NCI-H69 (cell line): ENCODE results near the gene POLR3K.

ENCODE experiments used
- DNase-seq: peaks from one replicate; lab custom pipeline; 2025; lab: John Stamatoyannopoulos, UW

Gene POLR3K

DNA sequence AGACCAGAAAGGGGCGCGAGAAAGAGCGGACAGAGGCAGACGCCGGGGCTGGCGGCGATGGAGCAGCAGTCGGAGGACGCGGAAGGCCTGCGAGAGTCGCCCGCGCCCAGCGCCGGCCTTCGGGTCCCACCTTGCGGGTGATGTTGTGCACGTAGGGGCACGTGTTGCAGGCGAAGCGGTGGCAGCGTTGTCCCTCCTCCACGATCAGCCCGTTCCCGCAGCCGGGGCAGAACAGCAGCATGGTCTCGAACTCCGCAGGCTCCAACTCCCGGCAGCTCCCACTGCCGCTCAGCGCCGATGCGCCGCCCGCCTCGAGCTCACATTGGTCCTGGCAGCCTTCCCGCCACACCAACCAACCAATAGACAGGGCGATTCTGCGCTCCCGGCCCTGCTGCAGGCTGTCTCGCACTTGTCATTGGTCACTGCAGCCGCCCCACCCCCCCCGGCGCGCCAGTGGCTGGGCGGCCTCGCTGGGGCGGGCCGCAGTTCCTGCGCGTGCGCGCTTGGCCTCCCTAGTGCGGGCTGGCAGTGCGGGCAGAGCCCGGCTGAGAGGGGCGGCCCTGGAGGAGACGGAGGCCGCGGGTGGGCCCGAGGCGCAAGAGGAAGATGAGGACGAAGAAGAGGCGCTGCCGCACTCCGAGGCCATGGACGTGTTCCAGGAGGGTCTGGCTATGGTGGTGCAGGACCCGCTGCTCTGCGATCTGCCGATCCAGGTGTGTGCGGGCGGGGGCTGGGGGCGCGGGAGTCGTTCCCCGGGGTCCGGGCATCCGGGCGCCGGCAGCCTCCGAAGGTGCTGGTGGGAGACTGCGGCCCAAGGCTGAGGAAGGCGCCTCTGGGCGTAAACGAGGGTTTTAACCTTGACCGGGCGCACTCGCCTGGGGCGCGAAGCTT lies at the start of gene POLR3K, which contains the start of gene SNRNP25:
POLR3K (minus strand) TSS at position 263 of the 891 bp plus-strand sequence; CDS start at position 241, 22 bp downstream.
SNRNP25 (plus strand) TSS at position 483 of the 891 bp plus-strand sequence; CDS start at position 672, 189 bp downstream.
- DNase-seq = peak; percentile 99

DNA sequence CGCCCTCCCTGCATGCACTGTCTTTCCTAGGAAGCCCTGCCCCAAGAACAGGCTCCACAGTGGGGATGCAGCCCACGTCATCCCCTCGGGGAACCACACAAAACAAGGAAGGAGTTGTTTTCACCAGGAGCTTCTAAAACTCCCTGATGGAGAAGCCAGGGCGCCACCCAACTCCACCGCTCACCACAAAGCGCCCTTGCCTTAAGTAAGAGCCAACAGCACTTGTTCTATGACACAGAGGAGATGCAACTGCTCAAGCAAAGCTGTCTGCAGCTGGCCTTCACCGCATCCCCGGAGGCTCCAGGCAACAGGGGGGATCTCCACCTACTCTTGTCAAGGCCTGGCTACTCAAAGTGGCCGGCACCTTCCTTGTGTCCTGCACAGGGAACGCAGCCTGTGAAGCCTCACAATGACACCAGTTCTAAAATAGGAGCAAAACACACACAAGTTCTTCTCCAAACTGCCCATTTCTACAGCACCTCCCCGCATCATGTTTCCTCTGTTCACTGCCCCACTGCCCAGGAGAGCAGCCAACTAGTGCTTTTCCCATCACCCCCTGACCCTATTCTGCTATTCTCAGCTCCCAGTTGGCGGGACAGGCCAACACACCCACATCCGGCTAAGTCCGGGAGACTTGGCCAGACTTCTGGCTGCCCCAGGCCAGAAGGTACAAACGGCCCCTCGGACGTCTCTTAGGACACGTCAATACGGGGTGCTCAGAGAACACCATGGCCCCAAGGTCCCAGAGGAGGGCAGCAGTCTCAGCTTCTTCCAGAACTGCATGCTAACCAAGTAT lies 48.9 kb upstream of the POLR3K start:
- DNase-seq = no peak

DNA sequence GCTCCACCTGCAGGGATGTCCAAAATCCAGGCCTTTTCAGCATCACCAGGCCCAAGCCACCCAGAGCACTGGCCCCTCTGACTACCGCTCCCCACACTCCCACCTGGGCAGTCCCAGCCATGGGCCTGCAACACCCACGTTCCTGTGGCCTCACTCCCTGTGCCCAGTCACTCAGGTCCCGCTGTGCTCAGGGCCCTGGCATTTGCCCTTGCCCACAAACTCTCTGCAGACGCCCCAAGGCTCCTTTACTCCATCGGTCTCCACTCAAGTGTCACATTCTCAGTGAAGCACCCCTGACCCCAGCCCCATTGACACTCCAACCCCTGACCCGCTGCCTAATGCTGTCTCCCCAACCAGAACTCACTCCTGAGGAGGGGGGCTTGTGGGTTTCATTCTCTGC lies 48.2 kb upstream of the POLR3K start:
- no peak for DNase-seq

DNA sequence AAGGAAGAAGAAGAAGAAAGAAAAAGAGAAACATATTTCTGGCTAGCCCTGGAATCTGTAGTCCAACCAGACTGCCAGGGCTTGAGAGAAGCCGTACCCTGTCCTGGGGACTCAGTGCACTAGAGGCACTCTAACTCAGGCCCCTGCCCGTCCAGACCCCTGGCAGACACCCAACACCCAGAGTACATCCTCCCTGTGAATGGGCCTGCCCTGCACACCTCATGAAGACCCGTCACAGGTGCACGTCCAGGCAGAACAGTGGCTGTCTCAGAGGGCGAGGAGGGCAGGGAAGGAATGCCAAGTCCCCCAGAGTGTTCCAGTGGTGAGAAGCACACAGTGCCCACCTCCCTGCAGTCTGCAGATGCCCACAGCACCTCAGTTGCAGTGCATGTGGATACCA lies 47.6 kb upstream of the POLR3K start:
- DNase-seq = no peak

DNA sequence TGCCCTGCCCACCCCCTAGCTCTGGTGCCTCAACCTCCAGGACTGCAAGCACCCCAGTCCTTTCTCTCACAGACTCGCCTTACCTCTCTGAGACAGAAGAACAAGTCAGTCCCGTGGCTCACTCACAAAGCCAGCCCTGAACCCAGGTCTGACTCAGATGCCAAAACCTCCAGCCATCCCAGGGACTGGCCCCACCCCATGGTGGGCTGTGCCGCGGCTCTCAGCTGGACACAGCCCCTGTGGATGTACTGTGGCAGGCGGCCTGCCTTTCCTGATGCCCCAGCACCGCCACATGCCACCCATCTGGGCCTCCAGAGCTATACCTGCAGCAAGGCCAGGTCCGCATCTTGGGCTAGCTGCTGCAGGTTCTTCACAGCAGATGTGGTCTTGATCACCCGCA lies 44.4 kb upstream of the POLR3K start:
- no peak for DNase-seq

DNA sequence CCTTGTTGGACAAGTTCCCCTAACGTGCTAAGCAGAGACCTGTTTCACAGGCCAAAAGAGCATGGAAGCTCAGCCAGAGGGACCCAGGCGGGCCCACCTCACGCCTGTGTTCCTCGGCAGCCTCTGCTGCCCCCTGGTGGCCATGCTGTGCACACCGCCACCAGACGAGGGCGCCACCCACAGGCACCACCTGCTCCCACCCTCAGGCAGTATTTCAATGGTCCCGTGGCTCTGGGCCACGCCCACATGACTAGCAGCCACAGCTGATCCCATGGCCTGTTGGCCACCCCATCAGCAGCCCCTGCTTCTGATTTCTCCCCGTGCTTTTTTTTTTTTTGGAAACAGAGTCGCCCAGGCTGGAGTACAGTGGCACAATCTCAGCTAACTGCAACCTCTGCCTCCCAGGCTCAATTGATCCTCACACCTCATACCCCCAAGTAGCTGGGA lies 43.5 kb upstream of the POLR3K start:
- DNase-seq = peak; percentile 95

DNA sequence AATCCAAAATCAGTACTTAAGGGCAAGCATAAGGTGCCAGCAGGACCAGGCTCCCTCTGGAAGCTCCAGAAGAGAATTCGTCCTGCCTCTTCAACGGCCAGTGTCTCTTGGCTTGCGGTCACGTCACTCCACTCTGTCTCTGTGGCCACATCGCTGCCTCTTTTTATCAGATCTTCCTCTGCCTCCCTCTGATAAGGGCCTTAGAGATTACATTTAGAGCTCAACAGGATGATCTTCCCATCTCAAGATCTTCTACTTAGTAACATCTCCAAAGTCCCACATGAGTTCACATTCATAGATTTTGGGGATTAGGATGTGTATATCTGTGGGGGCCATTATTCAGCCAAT lies 41.5 kb upstream of the POLR3K start:
- no peak for DNase-seq

DNA sequence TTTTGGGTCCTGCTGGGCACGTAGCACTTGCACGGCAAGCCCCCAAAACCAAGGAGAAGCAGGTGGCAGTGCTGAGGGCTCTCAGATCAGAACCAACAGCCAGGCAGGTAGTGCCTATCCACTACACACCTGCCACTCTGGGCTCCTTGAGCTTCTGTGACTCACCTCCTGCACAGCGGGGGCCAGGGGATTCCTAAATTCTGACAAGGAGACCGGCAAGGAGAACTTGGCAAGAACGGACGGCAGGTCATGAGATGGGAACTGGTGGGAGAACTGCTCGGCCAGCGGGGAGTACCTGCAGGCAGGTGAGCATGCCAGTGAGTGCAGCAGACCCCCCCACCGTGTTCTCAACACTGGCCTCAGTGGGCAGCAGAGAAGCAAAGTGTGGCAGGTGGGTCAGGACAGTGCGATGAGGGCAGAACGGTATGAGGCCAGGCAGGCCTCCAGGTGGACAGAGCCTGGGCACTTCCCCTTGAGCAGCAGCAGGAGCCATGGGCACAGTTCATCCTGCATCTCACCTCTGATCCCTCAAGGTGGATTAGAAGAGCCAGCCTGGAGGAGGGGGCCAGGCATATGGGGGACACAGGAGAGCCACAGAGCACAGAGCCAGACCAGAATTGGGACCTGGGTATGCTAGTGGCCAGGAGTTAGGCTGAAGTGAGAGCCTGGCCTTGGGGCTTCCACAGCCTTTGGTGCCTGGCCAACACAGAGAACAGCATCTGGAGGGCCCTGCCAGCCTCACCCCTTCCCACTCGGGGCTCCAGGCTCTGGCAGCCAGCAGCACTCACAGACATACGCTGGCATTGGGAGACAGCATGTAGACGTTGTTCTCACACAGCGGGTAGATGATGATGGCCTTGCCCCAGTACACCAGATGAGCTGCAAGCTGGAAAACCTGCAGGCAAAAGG lies 39.3 kb upstream of the POLR3K start:
- DNase-seq = no peak

DNA sequence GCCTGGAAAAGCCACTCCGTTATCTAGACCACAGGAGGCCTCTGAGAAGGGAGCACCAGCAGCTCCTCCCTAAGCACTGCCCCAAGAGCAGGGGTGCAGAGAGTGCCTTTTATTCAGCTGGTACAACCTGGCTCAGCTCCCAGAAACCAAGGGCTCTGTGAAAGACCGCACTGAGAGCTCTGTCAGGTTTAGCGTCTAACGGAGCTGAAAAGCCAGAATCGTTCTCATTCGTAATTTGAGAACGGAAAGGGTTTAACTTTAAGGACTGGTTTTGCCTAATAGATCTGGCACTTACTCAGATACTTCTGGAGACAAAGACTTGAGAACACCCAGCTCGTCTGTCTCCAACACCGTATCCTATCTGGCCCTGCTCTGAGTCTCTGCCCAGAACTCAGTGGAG lies 38.1 kb upstream of the POLR3K start:
- DNase-seq = peak; percentile 24

DNA sequence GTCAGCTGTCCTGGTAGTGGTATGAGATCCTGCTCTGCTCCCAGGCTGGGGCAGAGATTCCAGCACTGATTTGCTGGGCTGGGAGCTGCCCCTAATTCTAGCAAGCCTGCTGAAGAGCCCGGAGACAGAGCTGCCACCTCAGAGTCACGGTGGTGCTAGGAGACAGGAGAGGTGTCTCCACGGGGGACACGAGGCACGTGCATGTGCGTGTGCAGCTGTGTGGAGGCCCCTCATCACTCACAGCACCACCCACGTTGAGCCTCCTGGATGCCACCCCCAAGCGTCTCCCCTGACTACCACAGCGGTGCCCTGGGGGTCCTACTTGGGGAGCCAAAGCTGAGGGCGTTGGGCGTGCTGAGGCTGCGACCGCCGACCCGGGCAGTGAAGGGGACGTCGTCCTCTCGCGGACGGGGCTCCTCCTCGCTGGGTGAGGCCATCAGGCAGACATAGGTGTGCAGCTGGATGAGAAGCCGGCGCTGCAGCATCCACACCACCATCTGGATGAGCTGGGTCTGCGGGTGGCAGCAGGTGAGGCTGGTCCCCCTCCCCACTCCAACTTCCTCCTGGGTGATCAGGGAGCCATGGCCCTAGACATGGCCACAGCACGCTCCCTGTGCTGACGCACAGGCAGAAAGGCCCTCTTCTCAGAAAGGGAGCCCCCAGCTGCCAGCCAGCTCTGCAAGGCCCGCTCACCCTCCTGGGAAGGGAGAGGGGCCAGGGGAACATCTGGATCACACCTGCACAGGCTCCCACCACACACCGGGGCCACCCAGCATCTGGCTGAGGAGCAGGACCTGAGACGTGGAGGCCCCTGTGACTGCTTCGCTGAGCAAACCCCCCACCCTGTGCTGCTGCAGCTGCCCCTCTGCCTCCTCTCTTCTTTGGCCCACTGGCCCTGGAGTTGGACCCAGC lies 36.2 kb upstream of the POLR3K start:
- no peak for DNase-seq

DNA sequence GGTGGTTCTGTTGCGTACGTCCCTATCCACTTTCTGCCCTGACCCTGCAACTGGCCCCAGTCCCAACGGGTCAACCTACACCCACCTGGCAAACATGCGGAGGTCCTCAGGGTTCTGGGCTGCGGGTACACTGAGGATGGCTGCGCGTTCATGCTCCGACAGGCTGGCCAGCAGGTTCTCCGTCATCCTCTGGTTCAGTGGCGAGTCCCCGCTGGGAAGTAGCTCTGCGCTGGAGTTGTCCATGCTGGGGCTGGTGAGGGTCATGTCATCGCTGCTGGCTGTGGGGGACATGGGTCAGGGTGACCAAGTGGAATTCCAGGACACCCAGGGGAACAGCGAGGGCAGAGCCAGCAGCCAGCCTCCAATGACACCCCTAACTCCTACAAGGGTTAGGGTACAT lies 35.2 kb upstream of the POLR3K start:
- DNase-seq = no peak

DNA sequence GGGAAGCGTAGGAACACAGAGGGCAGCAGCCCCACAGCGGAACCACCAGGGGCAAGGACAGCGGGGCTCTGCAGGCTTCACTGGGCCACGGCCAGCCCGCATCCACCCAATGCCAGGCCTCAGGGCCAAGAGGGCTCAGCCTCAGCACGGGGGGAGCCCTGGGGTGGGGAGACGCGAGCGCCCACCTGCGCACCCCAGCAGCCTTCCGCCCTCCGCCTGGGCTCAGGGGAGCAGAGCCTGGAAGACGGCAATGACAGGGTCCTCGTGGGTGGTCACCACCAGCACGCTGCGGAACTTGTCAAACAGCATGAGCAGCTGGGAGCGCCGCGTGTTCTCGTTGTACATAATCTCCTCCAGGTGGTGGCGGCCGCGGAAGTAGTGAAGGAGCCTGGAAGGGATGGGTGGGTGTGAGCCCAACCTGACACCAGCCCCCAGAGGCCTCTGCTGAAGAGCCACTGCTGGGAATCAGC lies 33.1 kb upstream of the POLR3K start:
- DNase-seq = no peak

DNA sequence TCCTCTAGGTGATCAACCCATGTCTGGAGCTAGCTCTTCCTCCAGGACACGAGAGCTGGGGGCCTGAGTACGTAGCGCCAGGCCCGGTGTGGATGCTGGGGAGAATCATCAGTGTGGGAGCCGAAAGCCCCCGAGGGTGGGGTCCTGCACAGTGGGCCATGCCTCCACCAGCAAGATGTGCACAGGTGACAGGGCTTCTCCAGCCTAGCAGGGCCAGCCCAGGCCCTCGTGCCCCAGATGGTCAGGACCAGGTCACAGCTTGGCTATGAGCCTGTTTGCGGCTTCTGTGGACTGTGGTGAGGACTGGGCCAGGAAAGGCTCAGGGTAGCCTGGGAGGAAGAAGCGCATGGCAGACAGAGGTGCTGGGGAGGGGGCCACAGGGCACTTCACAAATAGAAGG lies 32.5 kb upstream of the POLR3K start:
- DNase-seq = no peak

DNA sequence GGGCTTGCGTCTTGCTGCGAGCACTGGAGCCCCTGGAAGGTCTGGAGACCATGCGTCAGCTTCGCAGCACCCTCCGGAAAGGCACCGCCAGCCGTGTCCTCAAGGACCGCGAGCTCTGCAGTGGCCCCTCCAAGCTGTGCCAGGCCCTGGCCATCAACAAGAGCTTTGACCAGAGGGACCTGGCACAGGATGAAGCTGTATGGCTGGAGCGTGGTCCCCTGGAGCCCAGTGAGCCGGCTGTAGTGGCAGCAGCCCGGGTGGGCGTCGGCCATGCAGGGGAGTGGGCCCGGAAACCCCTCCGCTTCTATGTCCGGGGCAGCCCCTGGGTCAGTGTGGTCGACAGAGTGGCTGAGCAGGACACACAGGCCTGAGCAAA lies 32.0 kb upstream of the POLR3K start:
- no peak for DNase-seq

DNA sequence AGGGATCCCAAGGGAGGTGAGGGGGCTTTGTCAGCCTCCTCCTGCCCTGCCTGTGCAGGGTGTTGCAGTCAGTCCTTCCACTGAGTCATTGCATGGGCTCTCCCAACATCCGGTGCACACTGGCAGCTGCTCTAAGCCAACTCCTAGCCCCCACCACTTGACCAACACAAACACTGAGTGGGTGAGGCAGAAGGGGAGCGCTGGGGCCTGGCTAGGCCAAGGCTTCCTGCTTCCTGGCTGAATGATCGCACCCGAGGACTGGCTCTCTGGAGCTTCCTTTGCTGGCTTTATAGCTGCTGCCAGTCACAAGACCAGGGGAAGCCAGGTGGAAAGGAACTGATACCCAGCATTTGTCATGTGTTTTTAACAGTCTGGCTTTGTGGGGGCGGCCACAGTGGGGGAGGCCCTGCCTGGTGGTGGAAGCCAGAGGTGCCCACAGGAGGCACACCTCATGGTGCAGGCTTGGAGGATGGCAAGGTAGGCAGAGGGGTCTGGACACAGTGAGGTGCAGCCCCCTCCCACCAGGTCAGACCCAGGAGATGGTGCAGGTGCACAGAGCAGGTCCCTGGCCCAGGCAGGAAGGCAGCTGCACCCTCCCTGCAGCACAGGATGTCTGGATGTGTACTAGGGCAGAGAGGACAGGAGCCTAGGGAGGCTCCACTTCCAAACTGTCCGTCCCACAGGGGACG lies 31.5 kb upstream of the POLR3K start:
- peak; percentile 71 for DNase-seq

DNA sequence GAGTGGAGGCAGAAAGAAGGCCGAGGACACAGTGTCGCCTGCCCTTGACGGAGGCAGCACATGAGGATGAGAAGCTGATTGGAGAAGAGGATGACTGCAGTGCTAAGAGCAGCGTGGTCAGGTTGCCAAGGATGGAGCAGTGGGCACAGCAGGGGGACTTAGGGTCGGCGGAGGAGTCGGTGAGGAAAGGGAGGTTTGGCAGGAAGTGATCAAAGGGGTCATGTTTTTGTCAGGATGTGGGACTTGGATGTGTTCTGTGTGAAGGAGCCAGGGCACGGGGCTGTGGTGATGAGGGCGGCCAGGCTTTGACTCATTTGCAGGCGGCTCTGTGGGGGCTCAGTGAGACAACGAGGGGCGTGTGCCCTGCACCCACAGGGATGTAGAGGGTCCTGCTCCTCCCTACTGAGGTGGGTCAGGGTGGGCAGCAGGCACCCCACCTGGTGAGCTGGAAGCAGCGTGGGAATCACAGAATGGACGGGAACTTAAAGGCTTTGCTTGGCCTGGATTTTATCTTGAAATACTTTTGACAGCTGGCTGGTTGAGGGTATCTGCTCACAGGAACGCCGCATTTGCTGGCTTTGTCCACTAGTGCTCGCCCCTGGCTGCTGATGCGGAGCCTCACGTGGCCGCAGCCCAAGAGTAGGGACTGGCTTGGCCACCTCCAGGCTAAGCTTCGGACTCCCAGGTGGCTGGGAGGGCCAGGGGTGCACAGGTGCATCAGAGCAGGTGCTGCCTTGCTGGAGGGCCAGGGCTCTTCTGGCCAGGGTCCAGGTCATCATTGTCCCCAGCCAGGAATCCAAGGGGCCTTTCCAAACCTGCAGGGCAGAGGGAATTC lies 30.6 kb upstream of the POLR3K start:
- DNase-seq = peak; percentile 40

DNA sequence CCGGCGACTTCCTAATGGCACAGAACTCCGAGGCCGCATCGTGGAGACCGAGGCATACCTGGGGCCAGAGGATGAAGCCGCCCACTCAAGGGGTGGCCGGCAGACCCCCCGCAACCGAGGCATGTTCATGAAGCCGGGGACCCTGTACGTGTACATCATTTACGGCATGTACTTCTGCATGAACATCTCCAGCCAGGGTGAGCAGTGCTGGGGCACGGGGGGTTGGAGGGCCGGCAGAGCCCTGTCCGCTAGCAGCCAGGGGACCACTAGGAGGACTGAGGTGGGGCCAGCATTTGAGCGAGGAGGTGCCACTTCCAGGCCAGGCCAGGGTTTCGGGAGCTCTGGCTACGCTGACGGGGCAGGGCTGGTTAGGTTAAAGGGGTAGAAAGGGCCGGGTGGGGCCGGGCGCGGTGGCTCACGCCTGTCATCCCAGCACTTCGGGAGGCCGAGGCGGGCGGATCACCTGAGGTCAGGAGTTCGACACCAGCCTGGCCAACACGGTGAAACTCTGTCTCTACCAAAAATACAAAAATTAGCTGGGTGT lies 29.7 kb upstream of the POLR3K start:
- DNase-seq = no peak

DNA sequence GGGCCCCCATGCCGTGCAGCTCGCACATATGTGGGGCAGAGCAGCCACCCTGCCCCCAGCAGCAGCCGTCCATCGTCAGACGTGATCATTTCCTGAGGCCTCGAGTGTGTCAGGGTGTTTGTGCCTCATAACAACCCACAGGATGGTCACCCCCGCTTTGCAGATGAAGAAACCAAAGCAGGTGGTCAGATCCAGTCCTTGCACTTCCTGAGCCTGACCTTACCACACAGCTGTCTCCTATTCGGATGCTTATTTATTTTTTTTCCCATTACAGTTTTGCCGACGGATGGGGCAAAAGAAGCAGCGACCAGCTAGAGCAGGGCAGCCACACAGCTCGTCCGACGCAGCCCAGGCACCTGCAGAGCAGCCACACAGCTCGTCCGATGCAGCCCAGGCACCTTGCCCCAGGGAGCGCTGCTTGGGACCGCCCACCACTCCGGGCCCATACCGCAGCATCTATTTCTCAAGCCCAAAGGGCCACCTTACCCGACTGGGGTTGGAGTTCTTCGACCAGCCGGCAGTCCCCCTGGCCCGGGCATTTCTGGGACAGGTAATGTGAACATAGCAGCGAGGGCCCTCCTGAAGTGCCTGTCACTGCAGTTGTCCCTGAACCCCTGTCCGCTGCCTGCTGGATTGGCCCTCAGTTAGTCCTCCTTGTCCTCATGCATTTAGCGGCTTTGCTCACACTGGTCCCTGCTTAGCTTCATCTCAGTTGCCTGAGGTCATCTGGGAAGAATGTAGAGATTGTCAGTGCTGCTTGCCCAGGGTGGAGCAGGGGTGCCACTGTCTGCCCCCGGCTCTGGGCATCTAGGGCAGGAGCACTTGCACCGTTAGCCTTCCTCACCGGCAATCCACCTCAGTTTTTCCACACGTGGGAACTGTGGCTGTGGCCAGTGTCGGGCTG lies 26.0 kb upstream of the POLR3K start:
- no peak for DNase-seq
